Left renal cortex interstitium (tissue), 4 donors: Measurements from ENCODE around the gene RPL37. TPM values are rescaled to one million over a fixed set of nuclear protein-coding genes. Genes with fewer than 3 reads are reported as not detected.
A peak's percentile ranks its signal among the peaks of the same experiment; 100 is the strongest.
"Not testable (repeated sequence)": the region's sequence is repeated elsewhere in the genome, so short reads cannot be mapped to it uniquely, and the experiment has no call there.

Experiments used
- DNase-seq, 4 donors: peaks; one replicate each; pipeline ENCODE4 v3.0.0-alpha.2; 2013; ENCODE audit warnings: low read depth in 4 of 4, low spot score in 2 of 4, missing footprints in 1 of 4
- polyA plus RNA-seq, 4 donors: library from polyadenylated mRNA; unstranded; fragments of 120-200 nt; gene quantifications; one replicate each; pipeline ENCODE4 v1.2.1, GENCODE V29; 2013; ENCODE audit not compliant: insufficient read length in 4 of 4

RPL37 gene
- polyA plus RNA-seq, 4 donors, result 1,683 to 2,189 (median 2,054) TPM

DNA sequence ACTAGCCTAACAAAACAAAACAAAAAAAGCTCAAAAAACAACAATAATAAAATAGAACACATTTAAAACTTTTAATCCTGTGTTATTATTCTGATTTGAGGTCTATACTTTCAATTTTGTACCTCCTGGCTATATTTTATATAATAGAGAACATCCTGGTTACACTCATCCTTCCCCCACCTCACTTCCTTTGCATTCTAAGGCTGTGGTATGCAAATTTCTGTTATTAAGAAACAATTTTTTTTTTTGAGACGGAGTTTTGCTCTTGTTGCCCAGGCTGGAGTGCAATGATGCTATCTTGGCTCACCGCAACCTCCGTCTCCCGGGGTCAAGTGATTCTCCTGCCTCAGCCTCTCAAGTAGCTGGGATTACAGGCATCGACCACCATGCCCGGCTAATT is 3.1 kb upstream of the RPL37 start:
- no peak for DNase-seq

GRCh38 chr5:40834391-40834848 is 602 bp downstream of the RPL37 start:
- peak in 3 of 4 donors; percentile 28 to 70 (median 34) for DNase-seq

DNA sequence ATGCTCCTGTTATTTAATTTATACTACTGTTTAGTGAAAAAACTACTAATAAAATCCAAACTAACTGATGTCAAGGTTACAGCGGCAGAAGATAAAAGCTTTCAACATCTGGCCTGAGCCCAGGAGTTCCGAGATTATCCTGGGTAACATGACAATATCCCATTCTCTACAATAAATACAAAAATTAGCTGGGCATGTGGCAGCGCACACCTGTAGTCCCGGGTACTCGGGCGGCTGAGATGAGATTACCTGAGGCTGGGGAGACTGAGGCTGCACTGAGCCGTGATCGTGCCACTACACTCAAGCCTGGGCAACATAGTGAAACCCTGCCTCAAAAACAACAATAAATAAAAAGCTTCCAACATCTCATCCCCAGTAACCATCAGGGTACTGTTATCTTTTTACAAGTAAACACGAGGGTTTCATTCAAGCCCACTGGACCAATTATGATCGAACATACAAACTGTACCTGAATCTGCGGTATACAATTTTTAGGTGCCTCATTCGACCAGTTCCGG is 1.3 kb downstream of the RPL37 start:
- no peak for DNase-seq

- DNase-seq, result no peak
Measured at GRCh38 chr5:40832345-40832744, 2.7 kb downstream of the RPL37 start.

DNA sequence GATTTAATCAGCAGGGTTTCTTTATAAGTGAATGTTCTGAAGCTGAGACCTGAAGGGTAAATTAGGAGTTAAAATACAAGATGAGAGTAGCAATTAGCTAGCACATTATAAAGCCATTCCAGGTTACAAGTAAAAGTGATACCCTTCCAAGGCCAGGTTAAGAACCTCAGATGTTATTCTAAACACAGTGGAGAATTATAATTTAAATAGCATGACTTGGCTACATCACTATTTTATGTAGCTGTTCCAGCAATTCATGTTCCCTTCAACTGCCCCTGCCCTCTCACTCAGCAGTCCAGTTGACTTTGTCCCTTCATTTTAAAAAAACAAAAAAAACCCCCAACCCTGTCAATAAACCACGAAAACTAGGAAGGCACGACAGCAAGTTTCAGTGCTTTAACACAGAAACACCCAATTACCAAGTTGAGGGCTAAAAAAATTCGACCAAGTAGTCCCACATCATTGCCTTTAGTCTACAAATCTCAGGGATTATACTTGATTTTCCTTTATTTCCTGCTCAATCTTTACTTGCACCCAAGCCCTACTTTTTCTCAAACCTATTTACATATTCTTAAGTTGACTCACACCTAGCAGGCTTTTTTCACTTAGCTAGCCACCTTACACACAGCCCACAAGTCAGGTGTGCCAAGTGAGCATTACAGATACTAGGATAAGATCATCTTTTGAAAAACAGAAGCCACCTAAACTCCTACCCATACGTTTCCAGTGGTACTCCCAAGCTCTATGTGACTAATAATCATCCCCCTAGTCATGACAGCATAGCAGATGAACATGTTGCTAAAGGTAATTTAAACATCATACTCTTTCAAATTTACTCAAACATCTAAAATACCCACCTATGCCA is 3.4 kb downstream of the RPL37 start:
- no peak for DNase-seq

DNA sequence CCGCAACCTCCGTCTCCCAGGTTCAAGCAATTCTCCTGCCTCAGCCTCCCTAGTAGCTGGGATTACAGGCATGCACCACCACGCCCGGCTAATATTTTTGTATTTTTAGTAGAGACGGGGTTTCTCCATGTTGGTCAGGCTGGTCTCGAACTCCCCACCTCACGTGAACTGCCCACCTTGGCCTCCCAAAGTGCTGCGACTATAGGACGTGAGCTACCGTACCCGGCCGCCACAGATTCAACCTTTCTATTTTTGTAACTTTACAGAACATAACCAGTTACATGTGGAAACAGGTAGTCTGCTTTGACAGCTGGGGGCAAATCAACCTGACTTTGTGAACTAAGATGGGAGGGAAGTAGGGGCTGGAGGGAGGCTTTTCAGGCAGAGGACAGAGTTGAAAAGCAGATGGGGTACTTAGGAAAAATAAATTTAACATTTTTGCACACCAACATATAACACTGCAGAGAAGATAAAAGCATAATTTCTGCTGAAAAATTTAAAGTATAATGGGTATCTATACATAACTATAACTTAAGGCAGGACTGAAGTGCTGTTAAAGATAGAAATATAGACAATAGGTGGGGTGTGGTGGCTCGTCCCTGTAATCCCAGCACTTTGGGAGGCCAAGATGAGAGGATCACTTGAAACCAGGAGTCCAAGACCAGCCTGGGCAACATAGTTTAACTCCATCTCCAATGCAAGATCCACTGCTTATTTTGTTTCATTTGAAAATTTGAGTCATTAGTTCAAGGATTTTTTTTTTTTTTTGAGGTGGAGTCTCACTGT is 5.1 kb downstream of the RPL37 start:
- no peak for DNase-seq

- no peak for DNase-seq
Measured at GRCh38 chr5:40828690-40829661, 6.0 kb downstream of the RPL37 start.

DNA sequence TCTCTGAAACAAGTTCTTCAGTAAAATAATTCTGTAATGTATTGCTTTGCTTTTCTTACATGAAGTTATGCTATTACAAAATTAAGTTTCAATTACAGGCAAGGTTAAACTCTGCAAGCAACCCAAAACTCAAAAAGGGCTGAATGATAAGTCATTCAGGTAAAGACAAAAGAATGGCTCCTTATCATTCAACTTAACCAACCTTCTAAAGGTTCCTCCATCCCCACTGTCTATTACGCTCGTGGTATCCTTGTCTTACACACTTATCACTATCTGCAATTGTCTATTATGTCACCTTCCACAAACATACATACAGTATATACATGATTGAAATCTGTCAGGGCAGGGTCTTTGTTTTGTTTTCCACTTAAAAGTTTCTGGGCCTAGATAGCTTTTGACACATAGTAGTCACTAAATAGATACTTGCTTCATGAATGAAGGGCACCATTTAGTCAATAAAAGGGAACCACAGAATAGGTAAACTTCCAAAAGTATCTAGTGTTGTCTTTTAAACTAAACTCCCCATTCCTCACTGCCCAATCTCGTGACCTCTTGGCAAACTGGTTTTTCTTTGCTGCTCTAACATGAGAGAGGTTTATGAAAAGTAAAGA is 6.9 kb downstream of the RPL37 start:
- DNase-seq, result no peak

GRCh38 chr5:40827188-40827977 is 7.6 kb downstream of the RPL37 start:
- DNase-seq, result no peak

DNA sequence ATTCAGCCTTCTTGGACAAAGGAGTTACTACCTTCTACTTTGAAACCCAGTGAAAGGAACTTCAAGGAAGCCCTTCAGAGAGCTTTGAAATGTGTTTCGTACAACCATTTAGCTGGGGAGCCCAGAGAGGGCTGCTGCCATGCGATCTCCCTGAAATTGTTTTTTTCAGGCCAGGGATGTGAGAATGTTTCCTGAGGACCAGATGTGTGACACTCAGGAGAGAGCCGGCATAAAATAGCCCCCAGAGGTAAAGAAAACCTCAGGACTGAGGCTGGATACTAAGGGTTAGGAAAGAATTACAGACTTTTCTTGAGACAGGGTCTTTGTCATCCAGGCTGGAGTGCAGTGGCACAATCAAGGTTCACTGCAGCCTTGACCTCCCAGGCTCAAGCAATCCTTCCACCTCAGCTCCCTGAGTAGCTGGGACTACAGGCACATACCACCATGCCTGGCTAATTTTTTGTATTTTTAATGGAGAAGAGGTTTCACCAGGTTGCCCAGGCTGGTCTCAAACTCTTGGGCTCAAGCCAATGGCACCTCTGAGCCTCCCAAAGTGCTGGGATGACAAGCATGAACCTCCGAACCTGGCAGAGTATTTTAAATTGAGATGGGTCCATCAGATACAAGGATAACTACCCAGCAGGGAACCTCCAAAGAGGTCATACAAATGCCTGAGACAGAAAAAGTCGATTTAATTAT is 8.4 kb downstream of the RPL37 start:
- DNase-seq, result no peak

DNA sequence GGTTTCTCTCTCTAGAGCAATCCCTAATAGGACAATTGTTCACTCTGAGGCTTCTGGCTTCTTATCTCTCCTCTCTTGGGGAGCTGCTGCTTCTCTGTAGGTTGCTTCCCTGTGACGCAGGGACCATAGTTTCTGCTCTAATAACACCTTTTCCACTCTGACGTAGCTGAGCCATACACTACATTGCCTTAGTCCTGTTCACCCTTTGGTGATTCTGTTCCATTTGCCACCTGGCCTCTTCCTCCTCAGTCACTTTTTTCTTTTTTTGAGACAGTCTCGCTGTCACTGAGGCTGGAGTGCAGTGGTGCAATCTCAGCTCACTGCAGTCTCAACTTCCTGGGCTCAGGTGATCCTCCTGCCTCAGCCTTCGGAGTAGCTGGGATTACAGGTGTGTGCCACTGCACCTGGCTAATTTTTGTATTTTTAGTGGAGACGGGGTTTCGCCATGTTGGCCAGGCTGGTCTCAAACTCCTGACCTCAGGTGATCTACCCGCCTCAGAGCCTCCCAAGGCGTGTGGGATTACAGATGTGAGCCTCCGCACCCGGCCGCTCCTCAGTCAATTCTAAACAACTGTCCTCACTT is 9.5 kb downstream of the RPL37 start:
- DNase-seq, result not testable (repeated sequence)

DNA sequence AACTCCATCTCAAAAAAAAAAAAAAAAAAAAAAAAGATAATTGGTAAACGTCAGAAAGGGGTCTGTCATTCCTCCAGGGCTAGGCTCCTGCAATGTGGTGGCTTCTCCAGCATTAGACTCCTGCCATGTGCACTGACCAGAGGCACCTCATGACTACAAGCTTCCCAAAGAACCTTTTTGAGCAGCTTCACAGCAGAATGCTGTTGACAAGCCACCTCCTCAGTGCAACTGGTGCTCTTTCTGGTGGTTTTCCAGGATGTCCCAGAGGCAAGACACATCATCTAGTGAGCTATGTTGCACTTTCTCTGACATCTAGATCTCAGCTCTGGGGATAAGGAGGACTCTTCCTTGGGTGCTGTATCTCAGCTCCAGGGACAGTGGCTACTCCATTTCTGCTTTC is 11.6 kb downstream of the RPL37 start:
- DNase-seq, result no peak

GRCh38 chr5:40813698-40814281 is 21.2 kb downstream of the RPL37 start:
- DNase-seq, result no peak

DNA sequence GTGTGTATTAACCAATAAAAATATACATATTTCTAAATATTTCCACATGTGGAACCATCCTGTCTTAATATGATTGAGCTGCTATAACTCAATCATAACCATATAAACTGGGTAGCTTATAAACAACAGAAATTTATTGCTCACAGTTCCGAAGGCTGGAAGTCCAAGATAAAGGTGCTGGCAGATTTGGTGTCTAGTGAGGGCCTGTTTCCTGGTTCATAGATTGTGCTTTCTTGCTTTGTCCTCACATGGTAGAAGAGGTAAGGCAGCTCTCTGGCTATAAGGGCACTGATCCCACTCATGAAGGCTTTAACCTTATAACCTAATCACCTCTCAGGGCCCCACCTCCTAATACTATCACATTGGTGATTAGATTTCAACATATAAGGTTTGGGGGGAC is 22.9 kb downstream of the RPL37 start:
- DNase-seq, result no peak

- DNase-seq, result no peak
Measured at GRCh38 chr5:40801771-40802562, 33.1 kb downstream of the RPL37 start.

GRCh38 chr5:40799258-40799657 is 35.8 kb downstream of the RPL37 start:
- no peak for DNase-seq

GRCh38 chr5:40798801-40799210 is 36.2 kb downstream of the RPL37 start:
- DNase-seq, result peak in 1 of 4 donors; percentile 38
